DMS 273 (cell line): ENCODE results near the gene GYG2.
A peak's percentile ranks its signal among the peaks of the same experiment; 100 is the strongest.
"Not testable (repeated sequence)": the region's sequence is repeated elsewhere in the genome, so short reads cannot be mapped to it uniquely, and the experiment has no call there.

Experiments
- DNase-seq: peaks from one replicate; lab custom pipeline; 2025; ENCODE audit not compliant: unreplicated experiment; lab: John Stamatoyannopoulos, UW

The GYG2 gene

GRCh38 chrX:2867206-2867605 lies 38.5 kb downstream of the GYG2 start:
- no peak for DNase-seq

GRCh38 chrX:2870650-2871049 lies 41.9 kb downstream of the GYG2 start:
- DNase-seq = no peak

GRCh38 chrX:2871831-2872230 lies 43.1 kb downstream of the GYG2 start:
- DNase-seq = no peak

GRCh38 chrX:2872671-2873277 lies 44.0 kb downstream of the GYG2 start:
- no peak for DNase-seq

GRCh38 chrX:2874222-2875135 lies 45.7 kb downstream of the GYG2 start:
- no peak for DNase-seq

- DNase-seq = no peak
These were observed 46.4 kb downstream of the GYG2 start for GRCh38 chrX:2875136-2875481.

GRCh38 chrX:2875798-2876399 lies 47.2 kb downstream of the GYG2 start:
- DNase-seq = peak; percentile 29

- DNase-seq = no peak
These were observed 49.8 kb downstream of the GYG2 start for GRCh38 chrX:2878563-2878962.

GRCh38 chrX:2879670-2880069 lies 50.9 kb downstream of the GYG2 start:
- DNase-seq = no peak

GRCh38 chrX:2883770-2884169 lies 55.0 kb downstream of the GYG2 start:
- DNase-seq = no peak

GRCh38 chrX:2888309-2888708 lies 59.6 kb downstream of the GYG2 start:
- no peak for DNase-seq

GRCh38 chrX:2889045-2889605 lies 60.4 kb downstream of the GYG2 start:
- DNase-seq = no peak

GRCh38 chrX:2889706-2890490 lies 61.2 kb downstream of the GYG2 start:
- DNase-seq = peak; percentile 30

- not testable (repeated sequence) for DNase-seq
These were observed 62.1 kb downstream of the GYG2 start for GRCh38 chrX:2890536-2891460.

- DNase-seq = no peak
These were observed 64.1 kb downstream of the GYG2 start for GRCh38 chrX:2892816-2893215.

GRCh38 chrX:2894885-2895292 lies 66.2 kb downstream of the GYG2 start:
- DNase-seq = peak; percentile 49

- no peak for DNase-seq
These were observed 68.6 kb downstream of the GYG2 start for GRCh38 chrX:2897311-2897689.

- DNase-seq = peak; percentile 37
These were observed 69.2 kb downstream of the GYG2 start for GRCh38 chrX:2897690-2898623.
